BE2C (cell line): Measurements from ENCODE around the gene PLEKHF1.
"Not testable (repeated sequence)": the region's sequence is repeated elsewhere in the genome, so short reads cannot be mapped to it uniquely, and the experiment has no call there.

Experiments
- DNase-seq: peaks from one replicate; pipeline ENCODE4 v3.0.0-alpha.2; 2020
- H3K27me3 ChIP-seq: fragments of 250-450 bp; sonication (Bioruptor Pico); 2 replicates; pipeline ENCODE4 v1.5.1; 2020; ENCODE audit warnings: mild to moderate bottlenecking
- H3K36me3 ChIP-seq: fragments of 250-450 bp; sonication (Bioruptor Pico); 2 replicates; pipeline ENCODE4 v1.5.1; 2020; ENCODE audit warnings: mild to moderate bottlenecking
- H3K4me1 ChIP-seq: fragments of 250-450 bp; sonication (Bioruptor Pico); 2 replicates; pipeline ENCODE4 v1.5.1; 2020
- H3K4me3 ChIP-seq: 2 replicates; pipeline ENCODE4 v1.5.1; 2011; ENCODE audit warnings: low read depth, low read length
- H3K9me3 ChIP-seq: fragments of 250-450 bp; sonication (Bioruptor Pico); 2 replicates; pipeline ENCODE4 v1.5.1; 2020
- CTCF ChIP-seq: IDR thresholded peaks from 2 replicates; pipeline ENCODE4 v1.5.1; 2012; ENCODE audit warnings: mild to moderate bottlenecking, low read depth, low read length

Gene PLEKHF1

DNA sequence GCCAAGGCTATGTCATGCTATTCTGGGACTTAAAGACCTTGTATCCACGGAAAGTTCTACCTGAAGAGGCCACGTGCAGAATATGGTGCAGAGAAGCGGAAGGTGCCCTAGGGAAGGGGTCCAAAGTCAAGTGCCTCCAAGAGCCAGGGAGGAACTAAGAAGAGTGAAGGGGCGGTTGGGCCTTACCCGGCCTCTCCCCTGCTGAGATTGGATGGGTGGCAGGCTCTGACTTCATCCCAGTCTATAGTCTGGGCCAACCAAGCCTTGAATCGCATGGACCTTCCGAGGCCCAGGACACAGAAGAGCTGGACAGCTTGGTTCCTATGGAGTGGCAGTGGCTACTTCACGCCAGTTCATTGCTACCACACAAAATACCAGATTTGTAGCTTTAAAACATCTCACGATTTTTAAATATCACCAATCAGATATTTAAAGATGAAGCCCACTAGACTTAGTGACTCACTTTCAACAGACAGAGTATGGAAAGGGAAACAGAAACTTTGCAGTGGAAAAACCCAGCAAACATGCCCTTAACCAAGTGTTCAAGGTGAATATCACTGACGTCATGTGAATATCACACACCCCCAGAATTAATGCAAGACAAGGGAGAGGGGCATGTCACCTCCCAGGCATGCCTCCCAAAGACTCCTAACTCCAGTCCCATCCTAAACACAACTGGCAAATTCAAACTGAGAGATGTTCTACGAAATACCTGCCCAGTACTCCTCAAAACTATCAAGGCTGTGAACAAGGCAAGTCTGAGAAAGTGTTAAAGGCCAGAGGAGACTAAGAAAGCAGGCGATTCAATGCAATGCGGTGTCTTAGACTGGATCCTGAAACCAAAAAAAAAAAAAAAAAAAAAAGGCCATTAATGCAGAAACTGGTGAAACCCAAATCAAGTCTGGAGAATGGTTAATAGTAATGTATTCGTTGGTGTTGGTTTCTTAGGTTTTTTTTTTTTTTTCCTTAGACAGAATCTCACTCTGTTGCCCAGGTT is 39.6 kb downstream of the PLEKHF1 start:
- TF ChIP-seq CTCF: no peak
- Histone ChIP-seq H3K36me3 (peaks cover 12% of the 10 kb centered on the region; the same call in 1 of the 2 replicates), H3K4me1 (no peaks in the 10 kb centered on the region)

DNA sequence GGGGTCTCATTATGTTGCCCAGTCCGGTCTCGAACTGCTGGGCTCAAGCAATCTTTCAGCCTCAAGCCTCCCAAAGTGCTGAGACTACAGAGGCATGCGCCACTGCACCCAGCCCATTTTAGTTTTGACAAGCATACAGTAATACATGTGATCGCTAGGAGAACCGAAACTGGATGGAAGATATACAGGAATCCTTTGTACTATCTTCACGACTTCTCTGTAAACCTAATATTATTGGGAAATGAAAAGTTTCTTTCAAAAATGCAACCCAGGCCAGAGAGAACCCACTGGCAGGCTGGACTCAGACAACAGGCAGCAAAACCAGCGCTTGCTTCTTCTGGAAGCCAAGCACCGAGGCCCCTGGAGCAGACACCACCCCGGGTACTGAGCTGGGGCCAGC is 40.4 kb downstream of the PLEKHF1 start:
- no peak for TF ChIP-seq CTCF
- no peaks in the 10 kb centered on the region for H3K27me3 ChIP-seq
- no peaks in the 10 kb centered on the region for H3K9me3 ChIP-seq
- no peak for DNase-seq
- H3K4me1 ChIP-seq: no peaks in the 10 kb centered on the region
- H3K4me3 ChIP-seq: no peak overlapping the region
- peaks cover 12% of the 10 kb centered on the region; the same call in 1 of the 2 replicates for H3K36me3 ChIP-seq

More for the DNA sequence above, 39.6 kb downstream of the PLEKHF1 start:
- no peak for DNase-seq
- Histone ChIP-seq H3K4me3 (no peak overlapping the region), H3K9me3 (no peaks in the 10 kb centered on the region), H3K27me3 (no peaks in the 10 kb centered on the region)

DNA sequence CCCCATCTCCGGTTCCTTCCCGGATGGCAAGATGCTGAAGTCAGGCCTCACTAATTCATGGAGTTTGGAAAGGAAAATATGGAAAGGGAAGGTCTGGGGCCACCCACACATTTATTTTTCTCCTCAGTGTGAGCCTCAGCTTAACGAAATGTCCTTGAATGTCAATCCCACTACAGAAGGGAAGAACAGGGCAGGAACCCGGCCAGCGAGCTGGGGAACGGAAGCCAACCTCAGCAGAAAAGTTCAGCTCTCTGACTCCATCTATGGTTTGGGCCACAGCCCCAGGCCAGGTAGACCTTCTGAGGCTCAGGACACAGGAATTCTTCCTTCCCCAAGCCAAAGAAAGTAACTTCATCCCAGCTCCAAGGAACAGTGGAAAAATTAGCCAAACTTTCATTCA is 41.4 kb downstream of the PLEKHF1 start:
- Histone ChIP-seq H3K4me3 (no peak overlapping the region), H3K27me3 (no peaks in the 10 kb centered on the region), H3K36me3 (peaks cover 12% of the 10 kb centered on the region; the same call in 1 of the 2 replicates), H3K9me3 (no peaks in the 10 kb centered on the region), H3K4me1 (no peaks in the 10 kb centered on the region)
- TF ChIP-seq CTCF: no peak
- no peak for DNase-seq

DNA sequence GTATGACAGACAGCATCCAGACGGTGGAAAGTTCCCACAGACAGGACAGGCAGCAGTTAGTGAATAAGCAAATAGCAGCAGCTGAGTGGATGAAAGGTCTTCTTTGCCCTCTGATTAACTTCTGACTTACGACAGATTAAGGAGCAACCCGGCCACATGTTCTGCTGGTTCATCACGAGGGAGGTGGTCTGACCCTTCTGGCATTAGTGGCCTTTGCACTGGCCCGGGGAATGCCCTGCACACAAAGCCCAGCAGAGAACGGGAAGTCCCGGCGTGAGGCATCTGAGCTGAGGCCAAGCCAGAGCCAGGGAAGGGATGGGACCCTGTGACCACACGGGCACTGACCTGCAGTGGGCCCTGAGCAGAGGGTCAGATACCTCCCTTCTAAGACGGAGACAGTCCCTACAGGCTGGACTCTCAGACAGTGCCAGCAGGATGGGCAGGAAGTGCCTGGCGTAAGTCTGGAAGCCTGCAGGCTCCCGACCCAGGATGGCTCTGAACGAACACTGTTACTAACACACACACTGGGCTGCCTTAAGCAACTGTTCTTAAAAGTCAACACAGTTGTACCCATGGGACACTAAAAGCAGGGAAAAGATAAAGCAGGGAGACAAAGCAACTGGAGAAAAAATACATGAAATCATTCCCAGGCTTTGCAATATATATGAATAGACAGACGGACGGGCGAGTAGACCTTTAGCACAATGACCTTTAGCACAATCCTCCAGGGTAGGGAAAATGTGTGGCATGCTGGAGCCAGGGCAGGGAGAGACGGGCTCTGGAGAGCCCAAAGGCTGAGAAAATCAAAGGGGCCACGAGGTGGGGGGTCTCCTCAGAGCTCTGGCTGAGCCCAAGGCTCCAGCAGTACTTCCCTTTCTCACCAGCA is 43.5 kb downstream of the PLEKHF1 start:
- no peaks in the 10 kb centered on the region for H3K9me3 ChIP-seq
- H3K4me1 ChIP-seq: no peaks in the 10 kb centered on the region
- H3K4me3 ChIP-seq: no peak overlapping the region
- no peak for TF ChIP-seq CTCF
- H3K27me3 ChIP-seq: no peaks in the 10 kb centered on the region
- DNase-seq: no peak
- H3K36me3 ChIP-seq: peaks cover 6% of the 10 kb centered on the region; the same call in 1 of the 2 replicates

DNA sequence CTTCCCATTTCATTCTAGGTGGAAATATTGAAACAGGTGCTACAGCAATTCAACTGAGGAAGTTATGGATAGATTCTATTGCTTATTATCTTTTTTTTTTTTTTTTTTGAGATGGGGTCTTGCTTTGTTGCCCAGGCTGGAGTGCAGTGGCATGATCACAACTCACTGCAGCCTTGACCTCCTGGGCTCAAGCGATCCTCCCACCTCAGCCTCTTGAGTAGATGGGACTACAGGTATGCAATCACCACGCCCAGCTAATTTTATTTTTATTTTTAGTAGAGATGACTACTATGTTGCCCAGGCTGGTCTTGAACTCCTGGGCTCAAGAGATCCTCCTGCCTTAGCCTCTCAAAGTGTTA is 44.2 kb downstream of the PLEKHF1 start:
- H3K9me3 ChIP-seq, H3K27me3 ChIP-seq, H3K4me3 ChIP-seq, DNase-seq, H3K36me3 ChIP-seq, H3K4me1 ChIP-seq: not testable (repeated sequence)

DNA sequence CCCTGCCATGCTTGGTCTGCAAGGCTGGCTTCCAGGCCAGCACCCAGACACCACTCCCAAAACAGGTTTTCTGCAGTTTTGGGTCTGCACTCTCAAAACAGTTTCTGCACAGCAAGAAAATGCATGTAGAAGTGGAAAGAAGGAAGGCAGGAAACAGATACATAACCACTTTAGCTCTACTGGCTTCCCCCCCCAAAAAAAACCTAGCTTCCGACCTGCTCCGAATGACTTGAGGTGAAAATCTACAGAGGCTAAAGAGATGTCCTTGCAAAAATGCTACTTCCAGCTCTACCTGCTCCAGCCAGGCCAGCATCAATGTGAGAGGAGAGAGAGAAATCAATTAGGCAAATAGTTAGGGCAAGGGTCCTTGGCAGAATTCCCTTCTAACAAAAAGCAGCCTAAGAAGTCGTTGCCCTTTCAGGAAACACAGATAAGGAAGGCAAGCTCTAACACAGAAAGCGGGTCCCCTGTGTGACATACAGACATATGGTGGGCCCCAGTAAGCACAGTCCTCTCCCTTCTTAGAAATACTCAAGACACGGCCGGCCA is 46.4 kb downstream of the PLEKHF1 start:
- H3K4me3 ChIP-seq: no peak overlapping the region
- no peak for DNase-seq
- peaks cover under 1% of the 10 kb centered on the region; the same call in 1 of the 2 replicates for H3K4me1 ChIP-seq
- H3K27me3 ChIP-seq: no peaks in the 10 kb centered on the region
- no peak for TF ChIP-seq CTCF
- peaks cover 5% of the 10 kb centered on the region; the same call in 1 of the 2 replicates for H3K36me3 ChIP-seq
- H3K9me3 ChIP-seq: no peaks in the 10 kb centered on the region
